GM19395 (cell line): ENCODE data around the gene SOBP.

Experiments
- ATAC-seq: cut with Tn5 transposase; IDR thresholded peaks from one replicate; pipeline ENCODE4 v1.9.1; 2021; ENCODE audit warnings: mild to moderate bottlenecking, moderate library complexity; ENCODE audit not compliant: unreplicated experiment

Gene SOBP

GRCh38 chr6:107707346-107708275 lies 217.7 kb downstream of the SOBP start:
- no peak for ATAC-seq

GRCh38 chr6:107708435-107708834 lies 218.5 kb downstream of the SOBP start:
- no peak for ATAC-seq

- no peak for ATAC-seq
These were observed 219.4 kb downstream of the SOBP start for GRCh38 chr6:107709341-107709740.
